MG63 (cell line): Measurements from ENCODE around the gene AFF3. TPM values are rescaled to one million over a fixed set of nuclear protein-coding genes. Genes with fewer than 3 reads are reported as not detected.
"Not testable (repeated sequence)": the region's sequence is repeated elsewhere in the genome, so short reads cannot be mapped to it uniquely, and the experiment has no call there.

Experiments used
- DNase-seq: peaks from one replicate; pipeline ENCODE4 v3.0.0-alpha.2; 2020
- H3K27me3 ChIP-seq: fragments of 250-450 bp; sonication (Bioruptor Pico); 2 replicates; pipeline ENCODE4 v1.5.1; 2020; ENCODE audit warnings: mild to moderate bottlenecking, moderate library complexity
- H3K36me3 ChIP-seq: fragments of 250-450 bp; sonication (Bioruptor Pico); 2 replicates; pipeline ENCODE4 v1.5.1; 2020; ENCODE audit warnings: mild to moderate bottlenecking, moderate library complexity
- H3K4me3 ChIP-seq: fragments of 250-450 bp; sonication (Bioruptor Pico); 2 replicates; pipeline ENCODE4 v1.5.1; 2020; ENCODE audit warnings: mild to moderate bottlenecking, moderate library complexity
- H3K9me3 ChIP-seq: fragments of 250-450 bp; sonication (Bioruptor Pico); 2 replicates; pipeline ENCODE4 v1.5.1; 2020; ENCODE audit warnings: mild to moderate bottlenecking, moderate library complexity
- total RNA-seq: library from RNA; depleted of rRNA; stranded (reverse); fragments of >200 nt; shearing (Covaris generic); gene quantifications from 2 replicates; pipeline ENCODE4 v1.2.3, GENCODE V29; 2014; ENCODE audit warnings: low replicate concordance

Gene AFF3
- total RNA-seq, 1 experiment from 2014 or later: 6.1 TPM

GRCh38 chr2:99933491-99933890 lies 208.9 kb downstream of the AFF3 start:
- not testable (repeated sequence) for DNase-seq, H3K36me3 ChIP-seq, H3K27me3 ChIP-seq, H3K9me3 ChIP-seq, H3K4me3 ChIP-seq

GRCh38 chr2:99928470-99929053 lies 213.8 kb downstream of the AFF3 start:
- Histone ChIP-seq H3K27me3 (no peaks in the 10 kb centered on the region), H3K4me3 (no peak overlapping the region), H3K9me3 (no peaks in the 10 kb centered on the region), H3K36me3 (no peaks in the 10 kb centered on the region)
- no peak for DNase-seq

GRCh38 chr2:99927690-99928207 lies 214.6 kb downstream of the AFF3 start:
- H3K4me3 ChIP-seq, H3K9me3 ChIP-seq, H3K36me3 ChIP-seq, H3K27me3 ChIP-seq, DNase-seq: not testable (repeated sequence)

GRCh38 chr2:99926986-99927385 lies 215.4 kb downstream of the AFF3 start:
- Histone ChIP-seq H3K36me3 (no peaks in the 10 kb centered on the region), H3K4me3 (no peak overlapping the region), H3K27me3 (no peaks in the 10 kb centered on the region), H3K9me3 (no peaks in the 10 kb centered on the region; the same call in 1 of the 2 replicates)
- no peak for DNase-seq

- Histone ChIP-seq H3K36me3 (no peaks in the 10 kb centered on the region), H3K9me3 (no peaks in the 10 kb centered on the region; the same call in none of the 2 replicates), H3K4me3 (no peak overlapping the region), H3K27me3 (no peaks in the 10 kb centered on the region)
- DNase-seq: no peak
These were observed 216.4 kb downstream of the AFF3 start for GRCh38 chr2:99925960-99926359.

- no peak overlapping the region for H3K4me3 ChIP-seq
- H3K9me3 ChIP-seq: no peaks in the 10 kb centered on the region; the same call in none of the 2 replicates
- DNase-seq: no peak
- H3K27me3 ChIP-seq: no peaks in the 10 kb centered on the region
- no peaks in the 10 kb centered on the region for H3K36me3 ChIP-seq
These were observed 219.7 kb downstream of the AFF3 start for GRCh38 chr2:99922664-99923063.

GRCh38 chr2:99921903-99922302 lies 220.5 kb downstream of the AFF3 start:
- no peak for DNase-seq
- Histone ChIP-seq H3K4me3 (no peak overlapping the region), H3K36me3 (no peaks in the 10 kb centered on the region), H3K27me3 (no peaks in the 10 kb centered on the region), H3K9me3 (no peaks in the 10 kb centered on the region; the same call in none of the 2 replicates)

GRCh38 chr2:99918389-99918788 lies 224.0 kb downstream of the AFF3 start:
- H3K9me3 ChIP-seq: no peaks in the 10 kb centered on the region; the same call in none of the 2 replicates
- no peak for DNase-seq
- no peaks in the 10 kb centered on the region for H3K36me3 ChIP-seq
- H3K4me3 ChIP-seq: no peak overlapping the region
- no peaks in the 10 kb centered on the region for H3K27me3 ChIP-seq

GRCh38 chr2:99915108-99915675 lies 227.2 kb downstream of the AFF3 start:
- Histone ChIP-seq H3K27me3 (no peaks in the 10 kb centered on the region), H3K9me3 (no peaks in the 10 kb centered on the region), H3K36me3 (no peaks in the 10 kb centered on the region), H3K4me3 (no peak overlapping the region)
- no peak for DNase-seq

- H3K9me3 ChIP-seq: no peaks in the 10 kb centered on the region
- H3K36me3 ChIP-seq: no peaks in the 10 kb centered on the region
- no peaks in the 10 kb centered on the region for H3K27me3 ChIP-seq
- DNase-seq: no peak
- no peak overlapping the region for H3K4me3 ChIP-seq
These were observed 230.7 kb downstream of the AFF3 start for GRCh38 chr2:99911736-99912135.

- Histone ChIP-seq H3K4me3 (no peak overlapping the region), H3K9me3 (no peaks in the 10 kb centered on the region), H3K36me3 (no peaks in the 10 kb centered on the region), H3K27me3 (no peaks in the 10 kb centered on the region)
- no peak for DNase-seq
These were observed 231.5 kb downstream of the AFF3 start for GRCh38 chr2:99910902-99911301.

GRCh38 chr2:99905636-99906035 lies 236.8 kb downstream of the AFF3 start:
- DNase-seq: no peak
- no peaks in the 10 kb centered on the region for H3K36me3 ChIP-seq
- H3K9me3 ChIP-seq: no peaks in the 10 kb centered on the region
- no peaks in the 10 kb centered on the region for H3K27me3 ChIP-seq
- no peak overlapping the region for H3K4me3 ChIP-seq

GRCh38 chr2:99905025-99905424 lies 237.4 kb downstream of the AFF3 start:
- DNase-seq: no peak
- Histone ChIP-seq H3K27me3 (no peaks in the 10 kb centered on the region), H3K9me3 (no peaks in the 10 kb centered on the region), H3K4me3 (no peak overlapping the region), H3K36me3 (no peaks in the 10 kb centered on the region)

GRCh38 chr2:99903981-99904380 lies 238.4 kb downstream of the AFF3 start:
- H3K4me3 ChIP-seq: no peak overlapping the region
- no peak for DNase-seq
- H3K9me3 ChIP-seq: no peaks in the 10 kb centered on the region
- no peaks in the 10 kb centered on the region for H3K36me3 ChIP-seq
- H3K27me3 ChIP-seq: no peaks in the 10 kb centered on the region

GRCh38 chr2:99900556-99900955 lies 241.8 kb downstream of the AFF3 start:
- no peaks in the 10 kb centered on the region for H3K36me3 ChIP-seq
- H3K27me3 ChIP-seq: no peaks in the 10 kb centered on the region
- H3K4me3 ChIP-seq: no peak overlapping the region
- DNase-seq: no peak
- no peaks in the 10 kb centered on the region for H3K9me3 ChIP-seq

- no peak for DNase-seq
- no peaks in the 10 kb centered on the region for H3K36me3 ChIP-seq
- no peak overlapping the region for H3K4me3 ChIP-seq
- H3K9me3 ChIP-seq: no peaks in the 10 kb centered on the region
- H3K27me3 ChIP-seq: no peaks in the 10 kb centered on the region
These were observed 242.5 kb downstream of the AFF3 start for GRCh38 chr2:99899882-99900281.

- no peaks in the 10 kb centered on the region for H3K27me3 ChIP-seq
- H3K4me3 ChIP-seq: no peak overlapping the region
- no peaks in the 10 kb centered on the region for H3K9me3 ChIP-seq
- no peak for DNase-seq
- no peaks in the 10 kb centered on the region for H3K36me3 ChIP-seq
These were observed 243.1 kb downstream of the AFF3 start for GRCh38 chr2:99899058-99899855.
